Measurements from ENCODE around the gene PABPC1L. TPM values are rescaled to one million over a fixed set of nuclear protein-coding genes. Genes with fewer than 3 reads are reported as not detected.
A peak's percentile ranks its signal among the peaks of the same experiment; 100 is the strongest.

The PABPC1L gene
- total and polyA plus RNA-seq, 2 of the 13 experiments (the other 11 are each of a cell fraction or from before 2014, with no cell fraction given) = 30.8 to 252 TPM

- no peak for TF ChIP-seq POGK (CRISPR knock-in tag; conservative IDR thresholded peaks at IDR 0.05)
- TF ChIP-seq KDM5A (IDR thresholded peaks at IDR 0.05; ENCODE audit: borderline replicate concordance, low read length) = 0 out of 2 replicates have a peak, but pooled peaks have one; percentile 64
- 0 out of 2 replicates have a peak, but pooled peaks have one; percentile 59 for TF ChIP-seq ZNF678 (CRISPR knock-in tag; IDR thresholded peaks at IDR 0.05)
- no peak for TF ChIP-seq SNAPC5 (CRISPR knock-in tag; IDR thresholded peaks at IDR 0.05; ENCODE audit: borderline replicate concordance)
- TF ChIP-seq ZNF646 (CRISPR knock-in tag; IDR thresholded peaks at IDR 0.05) = no peak
- peak; percentile 85 for TF ChIP-seq ZSCAN31 (CRISPR knock-in tag; IDR thresholded peaks at IDR 0.05; ENCODE audit: low read depth)
- TF ChIP-seq, protein P1, sequence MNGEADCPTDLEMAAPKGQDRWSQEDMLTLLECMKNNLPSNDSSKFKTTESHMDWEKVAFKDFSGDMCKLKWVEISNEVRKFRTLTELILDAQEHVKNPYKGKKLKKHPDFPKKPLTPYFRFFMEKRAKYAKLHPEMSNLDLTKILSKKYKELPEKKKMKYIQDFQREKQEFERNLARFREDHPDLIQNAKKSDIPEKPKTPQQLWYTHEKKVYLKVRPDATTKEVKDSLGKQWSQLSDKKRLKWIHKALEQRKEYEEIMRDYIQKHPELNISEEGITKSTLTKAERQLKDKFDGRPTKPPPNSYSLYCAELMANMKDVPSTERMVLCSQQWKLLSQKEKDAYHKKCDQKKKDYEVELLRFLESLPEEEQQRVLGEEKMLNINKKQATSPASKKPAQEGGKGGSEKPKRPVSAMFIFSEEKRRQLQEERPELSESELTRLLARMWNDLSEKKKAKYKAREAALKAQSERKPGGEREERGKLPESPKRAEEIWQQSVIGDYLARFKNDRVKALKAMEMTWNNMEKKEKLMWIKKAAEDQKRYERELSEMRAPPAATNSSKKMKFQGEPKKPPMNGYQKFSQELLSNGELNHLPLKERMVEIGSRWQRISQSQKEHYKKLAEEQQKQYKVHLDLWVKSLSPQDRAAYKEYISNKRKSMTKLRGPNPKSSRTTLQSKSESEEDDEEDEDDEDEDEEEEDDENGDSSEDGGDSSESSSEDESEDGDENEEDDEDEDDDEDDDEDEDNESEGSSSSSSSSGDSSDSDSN (CRISPR knock-in tag; IDR thresholded peaks at IDR 0.05) = peak; percentile 41; the same call in 1 of the 2 replicates
- peak; percentile 66; the same call in 1 of the 2 replicates for TF ChIP-seq BRCA1 (CRISPR knock-in tag; IDR thresholded peaks at IDR 0.05)
- TF ChIP-seq ZMYM4 (CRISPR knock-in tag; IDR thresholded peaks at IDR 0.05) = peak; percentile 90
- peak; percentile 83 for TF ChIP-seq PHF21A (CRISPR knock-in tag; IDR thresholded peaks at IDR 0.05)
- TF ChIP-seq PBX3 (CRISPR knock-in tag; IDR thresholded peaks at IDR 0.05; ENCODE audit: borderline replicate concordance) = no peak
- TF ChIP-seq ZBTB39 (CRISPR knock-in tag; IDR thresholded peaks at IDR 0.05) = no peak
- TF ChIP-seq MLLT10 (CRISPR knock-in tag; IDR thresholded peaks at IDR 0.05) = no peak
- no peak for TF ChIP-seq PTBP1 (IDR thresholded peaks at IDR 0.05; ENCODE audit: low read depth, low read length, poor library complexity, severe bottlenecking)
Measured at GRCh38 chr20:44911264-44911921, 1.5 kb downstream of the PABPC1L start (continued).

All from HepG2 (cell line).